Measurements from ENCODE around the gene IER3IP1.
"Not testable (repeated sequence)": the region's sequence is repeated elsewhere in the genome, so short reads cannot be mapped to it uniquely, and the experiment has no call there.

IER3IP1 gene

DNA sequence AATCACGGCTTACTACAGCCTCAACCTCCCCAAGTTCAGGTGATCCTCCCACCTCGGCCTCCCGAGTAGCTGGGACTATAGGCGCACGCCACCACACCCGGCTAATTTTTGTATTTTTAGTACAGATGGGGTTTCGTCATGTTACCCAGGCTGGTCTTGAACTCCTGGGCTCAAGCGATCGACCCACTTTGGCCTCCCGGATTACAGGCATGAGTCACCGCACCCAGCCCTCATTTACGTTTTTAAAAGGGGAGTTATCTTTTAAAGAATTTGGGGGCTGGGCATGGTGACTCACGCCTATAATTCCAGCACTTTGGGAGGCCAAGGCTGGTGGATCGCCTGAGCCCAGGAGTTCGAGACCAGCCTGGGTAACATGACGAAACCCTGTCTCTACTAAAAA is 17.8 kb downstream of the IER3IP1 start:
- not testable (repeated sequence) for DNase-seq (ENCODE audit: low read depth)

GRCh38 chr18:47151439-47151838 is 24.7 kb downstream of the IER3IP1 start:
- DNase-seq (ENCODE audit: low read depth), result no peak

DNA sequence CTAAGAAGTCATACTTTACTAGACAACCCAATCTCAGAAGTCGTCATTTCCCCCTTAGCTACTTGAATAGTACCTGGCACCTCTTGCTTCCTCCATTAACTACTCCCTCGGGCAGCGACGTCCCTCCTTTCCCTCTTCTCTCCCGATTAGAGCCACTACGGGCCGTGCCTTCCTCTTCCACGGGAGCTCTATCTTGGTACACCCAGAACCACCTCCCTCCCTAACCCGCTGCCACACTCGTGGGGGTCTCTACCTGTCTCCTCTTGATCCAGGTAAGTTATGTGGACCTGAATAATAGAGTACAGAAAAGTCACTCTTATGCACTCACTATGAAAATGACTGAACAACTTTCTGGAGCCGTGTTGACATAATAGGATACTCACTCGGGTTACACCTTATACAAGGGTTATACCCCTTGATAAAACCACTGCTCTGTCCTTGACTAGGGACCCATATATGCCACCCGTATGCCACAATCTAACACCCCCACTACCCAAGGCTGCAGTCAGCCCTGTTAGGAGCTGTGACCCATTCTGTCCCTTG is 25.3 kb downstream of the IER3IP1 start:
- no peak for DNase-seq (ENCODE audit: low read depth)

DNA sequence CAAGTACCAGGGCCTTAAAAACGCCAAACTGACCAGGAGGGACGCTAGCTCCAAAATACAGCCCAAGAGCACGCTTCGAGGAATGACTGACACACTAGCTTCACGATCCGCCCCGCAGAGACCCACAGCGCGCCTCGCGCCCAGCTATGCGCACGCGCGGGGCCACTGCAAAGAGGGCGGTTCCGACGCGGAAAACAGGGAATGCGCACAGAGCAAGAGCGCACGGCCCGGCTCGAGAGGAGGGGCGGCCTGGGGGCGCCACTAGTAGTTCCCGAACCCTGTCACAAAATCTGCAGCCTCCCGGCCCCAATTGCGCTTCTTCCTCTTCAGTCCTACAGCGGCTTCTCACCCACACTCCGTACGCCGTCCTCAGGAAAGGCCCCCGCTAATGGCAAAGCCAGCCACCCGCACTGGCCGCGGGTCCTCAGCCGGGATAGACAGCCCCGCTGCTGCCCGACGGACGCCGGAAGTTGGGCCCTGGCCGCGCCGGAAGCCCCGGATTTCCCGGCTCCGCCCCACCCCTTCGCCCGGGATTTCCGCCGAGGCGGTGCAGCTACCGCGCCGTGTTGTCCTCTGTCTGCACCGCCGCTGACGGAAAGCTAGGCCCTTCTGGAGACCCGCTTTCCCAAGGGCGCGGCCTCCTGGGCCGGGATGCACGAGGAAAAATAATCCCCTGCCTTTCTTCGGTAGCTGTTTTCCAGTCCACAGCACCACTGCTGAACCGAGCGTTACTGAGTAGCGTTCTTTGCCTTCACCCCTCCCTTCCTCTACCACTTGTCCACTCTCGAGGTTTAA is 25.9 kb downstream of the IER3IP1 start, which contains the start of gene HDHD2:
Gene HDHD2, minus strand, starts transcription at position 472 of the 795 bp plus-strand sequence. CDS start 14,061 bp downstream, outside the sequence.
- peak; percentile 64 for DNase-seq (ENCODE audit: low read depth)

- DNase-seq (ENCODE audit: low read depth), result no peak
Measured at GRCh38 chr18:47149457-47150028, 26.6 kb downstream of the IER3IP1 start.

DNA sequence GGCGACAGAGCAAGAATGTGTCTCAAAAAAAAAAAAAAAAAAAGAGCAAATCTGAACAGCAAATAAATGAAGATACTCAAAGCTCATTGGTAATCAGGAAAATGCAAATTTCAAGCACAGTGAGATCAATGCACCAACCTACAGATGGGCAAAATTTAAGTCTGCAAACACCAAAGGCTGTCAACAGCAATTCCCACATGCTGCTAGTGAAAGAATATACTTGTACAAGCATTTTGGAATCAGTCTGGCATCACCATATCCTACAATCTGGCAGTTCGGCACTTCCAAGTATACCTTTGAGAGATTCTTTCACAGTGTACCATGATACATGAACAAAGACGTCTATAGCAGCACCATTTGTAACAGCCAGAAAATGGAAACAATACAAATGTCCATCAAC is 30.0 kb downstream of the IER3IP1 start:
- DNase-seq (ENCODE audit: low read depth), result no peak

DNA sequence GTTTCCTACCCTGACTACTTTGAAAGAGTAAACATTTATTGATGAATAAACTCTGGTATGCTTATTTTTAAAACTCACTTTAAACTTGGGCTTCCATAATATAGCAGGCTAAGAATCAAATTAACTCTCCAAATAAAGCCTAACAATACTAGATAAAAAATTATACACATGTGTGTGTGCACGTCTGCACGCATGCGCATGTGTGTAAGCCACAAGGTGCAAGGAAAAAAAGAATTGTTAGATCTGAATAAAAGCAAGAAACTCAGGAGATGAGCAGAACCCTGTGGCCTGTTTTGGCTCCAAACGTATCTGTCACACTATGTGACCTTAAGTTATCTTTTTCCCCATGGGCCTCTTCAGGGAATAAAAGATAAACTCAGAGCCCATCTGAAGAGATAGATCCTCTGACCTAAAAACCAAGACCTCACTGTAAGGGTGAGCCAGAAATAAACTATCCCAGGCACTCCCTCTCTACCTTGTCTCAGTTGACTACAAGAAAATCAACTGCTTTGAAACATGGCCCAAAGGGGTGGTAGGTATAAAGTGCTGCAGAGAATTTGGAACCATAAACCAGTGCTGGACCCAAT is 32.2 kb downstream of the IER3IP1 start:
- DNase-seq (ENCODE audit: low read depth), result no peak

DNA sequence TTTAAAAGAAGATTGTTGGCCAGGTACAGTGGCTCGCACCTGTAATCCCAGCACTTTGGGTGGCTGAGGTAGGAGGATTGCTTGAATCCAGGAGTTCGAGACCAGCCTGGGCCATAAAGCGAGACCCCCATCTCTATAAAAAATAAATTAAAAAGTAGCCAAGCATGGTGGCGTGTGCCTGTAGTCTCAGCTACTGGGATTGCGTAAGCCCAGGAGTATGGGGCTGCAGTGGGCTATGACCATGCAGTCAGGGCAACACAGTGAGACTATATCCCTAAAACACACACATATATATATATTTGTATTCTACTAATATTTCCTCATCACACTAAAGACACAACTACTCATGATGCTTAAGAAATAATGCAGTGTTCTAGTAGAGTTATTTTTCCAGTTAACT is 33.0 kb downstream of the IER3IP1 start:
- no peak for DNase-seq (ENCODE audit: low read depth)

- no peak for DNase-seq (ENCODE audit: low read depth)
Measured at GRCh38 chr18:47141289-47141688, 34.9 kb downstream of the IER3IP1 start.

GRCh38 chr18:47121146-47121545 is 55.0 kb downstream of the IER3IP1 start:
- no peak for DNase-seq (ENCODE audit: low read depth)

GRCh38 chr18:47120428-47120827 is 55.7 kb downstream of the IER3IP1 start:
- no peak for DNase-seq (ENCODE audit: low read depth)

DNA sequence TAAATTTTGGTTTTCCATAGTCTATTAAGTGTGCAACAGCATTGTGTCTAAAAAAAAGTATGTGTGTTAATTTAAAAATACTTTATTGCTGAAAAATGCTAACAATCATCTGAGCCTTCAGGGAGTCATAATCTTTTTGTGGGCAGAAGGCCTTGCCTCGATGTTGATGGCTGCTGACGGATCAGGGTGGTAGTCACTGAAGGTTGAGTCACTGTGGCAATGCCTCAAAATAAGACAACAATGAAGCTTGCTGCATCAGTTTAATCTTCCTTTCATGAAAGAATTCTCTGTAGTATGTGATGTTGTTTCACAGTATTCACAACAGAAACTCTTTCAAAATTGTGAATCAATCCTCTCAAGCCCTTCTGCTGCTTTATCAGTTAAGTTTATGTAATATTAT is 57.2 kb downstream of the IER3IP1 start:
- no peak for DNase-seq (ENCODE audit: low read depth)

GRCh38 chr18:47115205-47115604 is 61.0 kb downstream of the IER3IP1 start:
- no peak for DNase-seq (ENCODE audit: low read depth)

GRCh38 chr18:47113796-47114540 is 62.2 kb downstream of the IER3IP1 start:
- DNase-seq (ENCODE audit: low read depth), result no peak

DNA sequence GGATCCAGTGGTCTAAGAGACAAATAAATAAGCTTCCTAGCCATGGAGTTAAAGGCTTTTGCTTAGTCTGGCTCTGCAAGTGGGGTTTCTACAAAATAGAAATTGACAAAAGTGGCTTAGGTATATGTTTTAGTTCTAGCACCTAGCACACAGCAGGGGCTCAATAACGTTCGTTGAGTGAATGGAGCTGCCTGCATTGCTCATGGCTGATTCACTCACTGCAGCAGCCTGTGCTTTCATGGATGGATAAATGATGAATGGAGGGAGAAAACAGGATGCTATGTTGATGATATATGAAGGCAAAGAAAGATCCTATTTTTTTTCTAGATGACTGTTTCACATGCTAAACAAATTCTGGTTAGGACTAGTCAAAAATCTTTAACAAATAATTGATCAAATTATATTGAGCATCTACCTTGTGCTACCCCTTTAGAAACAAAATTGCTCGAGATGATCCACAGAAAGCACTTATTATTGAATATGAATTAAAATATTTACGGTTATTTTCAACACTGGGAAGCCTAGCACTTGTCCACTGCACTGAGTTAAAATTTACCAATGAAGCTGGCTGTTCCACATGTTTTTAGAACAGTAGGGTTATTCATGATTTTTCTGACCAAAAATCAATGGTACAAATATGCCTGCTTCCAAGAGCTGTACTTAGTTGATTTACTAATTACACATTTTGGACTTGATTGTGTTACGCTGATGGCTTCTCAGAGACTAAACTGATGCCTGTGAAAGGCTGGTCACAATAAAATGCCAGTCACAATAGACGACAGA is 65.5 kb downstream of the IER3IP1 start:
- DNase-seq (ENCODE audit: low read depth), result no peak

GRCh38 chr18:47109720-47110119 is 66.4 kb downstream of the IER3IP1 start:
- no peak for DNase-seq (ENCODE audit: low read depth)

- no peak for DNase-seq (ENCODE audit: low read depth)
Measured at GRCh38 chr18:47108998-47109405, 67.2 kb downstream of the IER3IP1 start.

- no peak for DNase-seq (ENCODE audit: low read depth)
Measured at GRCh38 chr18:47108373-47108772, 67.8 kb downstream of the IER3IP1 start.
